Activated T-helper 17 cell treated with anti-CD3 and anti-CD28 coated beads, Interleukin-2, amount 50 U/mL, for 72 hours (primary cell): ENCODE measurements around the gene CLCNKA. TPM values are rescaled to one million over a fixed set of nuclear protein-coding genes. Genes with fewer than 3 reads are reported as not detected.
A peak's percentile ranks its signal among the peaks of the same experiment; 100 is the strongest.

Experiments
- ATAC-seq: fragments of 150-1000 bp; cut with Tn5 transposase; replicated peaks from 2 replicates; pipeline ENCODE4 v1.10.0; 2021; ENCODE audit warnings: mild to moderate bottlenecking, moderate library complexity
- H3K27ac Mint-ChIP-seq: one replicate; pipeline ENCODE4 v1.8.0; 2022; ENCODE audit warnings: mixed read lengths
- H3K27me3 Mint-ChIP-seq: one replicate; pipeline ENCODE4 v1.8.0; 2022; ENCODE audit warnings: mixed read lengths
- H3K36me3 Mint-ChIP-seq: one replicate; pipeline ENCODE4 v1.8.0; 2022; ENCODE audit warnings: low read depth, mild to moderate bottlenecking, mixed read lengths
- H3K4me1 Mint-ChIP-seq: one replicate; pipeline ENCODE4 v1.8.0; 2022; ENCODE audit warnings: mixed read lengths
- H3K4me3 Mint-ChIP-seq: one replicate; pipeline ENCODE4 v1.8.0; 2022; ENCODE audit warnings: mild to moderate bottlenecking, mixed read lengths
- H3K9me3 Mint-ChIP-seq: one replicate; pipeline ENCODE4 v1.8.0; 2022; ENCODE audit warnings: mixed read lengths
- total RNA-seq, 2 donors: library from RNA; stranded (reverse); gene quantifications; one replicate each; pipeline ENCODE4 v1.2.3, GENCODE V29; 2022

The CLCNKA gene
- total RNA-seq, 2 donors from 2014 or later: 0.40 TPM; not detected in 1

- H3K9me3 Mint-ChIP-seq: no peaks in the 10 kb centered on the region
- H3K4me3 Mint-ChIP-seq: no peak overlapping the region
- H3K27me3 Mint-ChIP-seq: peaks cover 7% of the 10 kb centered on the region
- H3K27ac Mint-ChIP-seq: peak overlapping the region; percentile 37
- no peaks in the 10 kb centered on the region for H3K36me3 Mint-ChIP-seq
- peaks cover 14% of the 10 kb centered on the region for H3K4me1 Mint-ChIP-seq
- ATAC-seq: no peak
Measured at GRCh38 chr1:16065269-16065576, 43.4 kb downstream of the CLCNKA start.

- no peak for ATAC-seq
- no peak overlapping the region for H3K4me3 Mint-ChIP-seq
- H3K9me3 Mint-ChIP-seq: no peaks in the 10 kb centered on the region
- no peak overlapping the region for H3K27ac Mint-ChIP-seq
- H3K4me1 Mint-ChIP-seq: peaks cover 14% of the 10 kb centered on the region
- peaks cover 7% of the 10 kb centered on the region for H3K27me3 Mint-ChIP-seq
- no peaks in the 10 kb centered on the region for H3K36me3 Mint-ChIP-seq
Measured at GRCh38 chr1:16066245-16066644, 44.4 kb downstream of the CLCNKA start.

- Mint-ChIP-seq H3K27ac (no peak overlapping the region), H3K36me3 (no peaks in the 10 kb centered on the region), H3K4me1 (peaks cover 14% of the 10 kb centered on the region), H3K9me3 (no peaks in the 10 kb centered on the region), H3K4me3 (no peak overlapping the region), H3K27me3 (peaks cover 7% of the 10 kb centered on the region)
- peak; percentile 27 for ATAC-seq
Measured at GRCh38 chr1:16067127-16067768, 45.4 kb downstream of the CLCNKA start.

GRCh38 chr1:16067933-16068332 is 46.1 kb downstream of the CLCNKA start:
- Mint-ChIP-seq H3K9me3 (no peaks in the 10 kb centered on the region), H3K27ac (no peak overlapping the region), H3K36me3 (no peaks in the 10 kb centered on the region), H3K4me1 (peaks cover 14% of the 10 kb centered on the region), H3K4me3 (no peak overlapping the region), H3K27me3 (peaks cover 7% of the 10 kb centered on the region)
- no peak for ATAC-seq

GRCh38 chr1:16068356-16069270 is 46.8 kb downstream of the CLCNKA start:
- Mint-ChIP-seq H3K4me1 (peaks cover 14% of the 10 kb centered on the region), H3K27me3 (peaks cover 7% of the 10 kb centered on the region), H3K4me3 (no peak overlapping the region), H3K27ac (no peak overlapping the region), H3K36me3 (no peaks in the 10 kb centered on the region), H3K9me3 (no peaks in the 10 kb centered on the region)
- ATAC-seq: no peak

GRCh38 chr1:16070640-16071355 is 49.0 kb downstream of the CLCNKA start:
- Mint-ChIP-seq H3K36me3 (no peaks in the 10 kb centered on the region), H3K27ac (no peak overlapping the region), H3K9me3 (no peaks in the 10 kb centered on the region), H3K4me1 (peaks cover 9% of the 10 kb centered on the region), H3K27me3 (peaks cover 9% of the 10 kb centered on the region), H3K4me3 (no peak overlapping the region)
- no peak for ATAC-seq

- H3K4me3 Mint-ChIP-seq: peak overlapping the region; percentile 4
- no peak overlapping the region for H3K27ac Mint-ChIP-seq
- peaks cover 9% of the 10 kb centered on the region for H3K27me3 Mint-ChIP-seq
- no peaks in the 10 kb centered on the region for H3K36me3 Mint-ChIP-seq
- H3K9me3 Mint-ChIP-seq: no peaks in the 10 kb centered on the region
- H3K4me1 Mint-ChIP-seq: peaks cover 9% of the 10 kb centered on the region
- no peak for ATAC-seq
Measured at GRCh38 chr1:16071614-16072013, 49.8 kb downstream of the CLCNKA start.

- H3K36me3 Mint-ChIP-seq: no peaks in the 10 kb centered on the region
- H3K4me3 Mint-ChIP-seq: peak overlapping the region; percentile 4
- peaks cover 9% of the 10 kb centered on the region for H3K27me3 Mint-ChIP-seq
- H3K9me3 Mint-ChIP-seq: no peaks in the 10 kb centered on the region
- ATAC-seq: no peak
- peaks cover 9% of the 10 kb centered on the region for H3K4me1 Mint-ChIP-seq
- H3K27ac Mint-ChIP-seq: no peak overlapping the region
Measured at GRCh38 chr1:16072095-16072494, 50.3 kb downstream of the CLCNKA start.

GRCh38 chr1:16072616-16073484 is 51.0 kb downstream of the CLCNKA start:
- peaks cover 9% of the 10 kb centered on the region for H3K27me3 Mint-ChIP-seq
- peaks cover 9% of the 10 kb centered on the region for H3K4me1 Mint-ChIP-seq
- no peak overlapping the region for H3K27ac Mint-ChIP-seq
- peak overlapping the region; percentile 4 for H3K4me3 Mint-ChIP-seq
- ATAC-seq: peak; percentile 2
- H3K9me3 Mint-ChIP-seq: no peaks in the 10 kb centered on the region
- H3K36me3 Mint-ChIP-seq: no peaks in the 10 kb centered on the region

GRCh38 chr1:16073490-16074119 is 51.8 kb downstream of the CLCNKA start, which contains the start of gene FAM131C:
TSS of gene FAM131C (minus strand) at chr1:16073651. CDS start at chr1:16073442, 209 bp downstream.
- ATAC-seq: peak; percentile 78
- Mint-ChIP-seq H3K36me3 (no peaks in the 10 kb centered on the region), H3K27me3 (peaks cover 9% of the 10 kb centered on the region), H3K4me3 (peak within 1 kb of the TSS; percentile 70), H3K27ac (peak within 1 kb of the TSS; percentile 26), H3K4me1 (peaks cover 9% of the 10 kb centered on the region), H3K9me3 (no peaks in the 10 kb centered on the region)

- H3K27ac Mint-ChIP-seq: peak overlapping the region; percentile 26
- peaks cover 14% of the 10 kb centered on the region for H3K4me1 Mint-ChIP-seq
- H3K9me3 Mint-ChIP-seq: no peaks in the 10 kb centered on the region
- ATAC-seq: no peak
- peaks cover 9% of the 10 kb centered on the region for H3K27me3 Mint-ChIP-seq
- H3K4me3 Mint-ChIP-seq: peak overlapping the region; percentile 70
- no peaks in the 10 kb centered on the region for H3K36me3 Mint-ChIP-seq
Measured at GRCh38 chr1:16074217-16074616, 52.4 kb downstream of the CLCNKA start.

GRCh38 chr1:16075337-16076030 is 53.6 kb downstream of the CLCNKA start:
- Mint-ChIP-seq H3K9me3 (no peaks in the 10 kb centered on the region), H3K27ac (no peak overlapping the region), H3K36me3 (no peaks in the 10 kb centered on the region), H3K4me1 (peaks cover 14% of the 10 kb centered on the region), H3K27me3 (peaks cover 9% of the 10 kb centered on the region), H3K4me3 (no peak overlapping the region)
- ATAC-seq: no peak
